Ascending aorta (tissue), 2 donors: ENCODE results near the gene SMOC1. TPM values are rescaled to one million over a fixed set of nuclear protein-coding genes. Genes with fewer than 3 reads are reported as not detected.

Experiments
- DNase-seq, 2 donors: peaks; one replicate each; pipeline ENCODE4 v3.0.0-alpha.2; 2019; ENCODE audit warnings: low spot score in 2 of 2
- H3K27ac ChIP-seq, 2 donors: fragments of 200-600 bp; sonication (generic); one replicate each; pipeline ENCODE4 v1.5.1; 2016 to 2017; ENCODE audit warnings: mild to moderate bottlenecking in 1 of 2
- H3K27me3 ChIP-seq: fragments of 200-600 bp; sonication (generic); one replicate; pipeline ENCODE4 v1.5.1; 2017
- H3K36me3 ChIP-seq, 2 donors: fragments of 200-600 bp; sonication (generic); one replicate each; pipeline ENCODE4 v1.5.1; 2016
- H3K4me1 ChIP-seq, 2 donors: fragments of 200-600 bp; sonication (generic); one replicate each; pipeline ENCODE4 v1.5.1; 2016 to 2017; ENCODE audit warnings: mild to moderate bottlenecking in 1 of 2
- H3K4me3 ChIP-seq, 2 donors: fragments of 200-600 bp; sonication (generic); one replicate each; pipeline ENCODE4 v1.5.1; 2016 to 2017; ENCODE audit warnings: mild to moderate bottlenecking in 1 of 2
- H3K9me3 ChIP-seq, 2 donors: fragments of 200-600 bp; sonication (generic); one replicate each; pipeline ENCODE4 v1.5.1; 2016
- CTCF ChIP-seq, 3 experiments: fragments of 200-600 bp in 2 of 3; fragments of 450-650 bp in 1 of 3; sonication (generic) in 2 of 3; IDR thresholded peaks; one replicate each; pipeline ENCODE4 v1.5.1; 2016 to 2019; ENCODE audit warnings: antibody characterized with exemption in 3 of 3, mild to moderate bottlenecking in 1 of 3, moderate library complexity in 1 of 3
- intact Hi-C: fragments of 100-400 bp; cut with DNase I; formaldehyde crosslinking; loops from one replicate; pipeline ENCODE4 v1.15.1; 2023
- total RNA-seq: library from RNA; depleted of rRNA; stranded (reverse); fragments of >200 nt; gene quantifications from one replicate; pipeline ENCODE4 v1.1.0, GENCODE V29; 2016

The SMOC1 gene
- total RNA-seq, 1 donor from 2014 or later: 16.6 TPM

- Histone ChIP-seq H3K9me3 (no peaks in the 10 kb centered on the region), H3K36me3 (no peaks in the 10 kb centered on the region), H3K27me3 (no peaks in the 10 kb centered on the region), H3K4me1 (no peaks in the 10 kb centered on the region), H3K4me3 (no peak overlapping the region), H3K27ac (no peak overlapping the region)
- DNase-seq: no peak
- intact Hi-C loops: no loop called here
- no peak for TF ChIP-seq CTCF (IDR thresholded peaks at IDR 0.05)
Measured at GRCh38 chr14:69913686-69914085, 34.5 kb downstream of the SMOC1 start.

DNA sequence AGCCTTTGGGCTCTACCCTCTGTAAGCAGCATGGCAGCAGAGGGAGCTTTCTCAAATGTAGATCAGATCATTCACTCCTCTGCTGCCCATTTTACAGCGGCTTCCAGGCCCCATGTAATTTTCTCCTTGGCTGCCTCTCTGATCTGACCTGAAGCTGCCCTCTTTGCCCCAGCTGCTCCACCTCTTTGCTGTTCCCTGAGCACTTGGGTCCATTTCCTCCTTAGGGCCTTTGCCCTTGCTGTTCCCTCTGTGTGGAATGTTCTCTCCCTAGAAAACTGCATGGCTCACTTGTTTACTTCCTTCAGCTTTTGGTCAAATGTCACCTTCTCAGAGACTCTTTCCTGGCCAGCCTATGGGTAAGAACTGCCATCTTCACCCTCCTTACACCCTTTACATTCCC, 37.2 kb downstream of the SMOC1 start:
- no peak for TF ChIP-seq CTCF (IDR thresholded peaks at IDR 0.05)
- Histone ChIP-seq H3K36me3 (no peaks in the 10 kb centered on the region), H3K27me3 (no peaks in the 10 kb centered on the region), H3K27ac (no peak overlapping the region), H3K9me3 (no peaks in the 10 kb centered on the region), H3K4me1 (no peaks in the 10 kb centered on the region), H3K4me3 (no peak overlapping the region)
- DNase-seq: no peak
- intact Hi-C loops: no loop called here

GRCh38 chr14:69917287-69917686, 38.1 kb downstream of the SMOC1 start:
- intact Hi-C loops: no loop called here
- no peak overlapping the region for H3K27ac ChIP-seq
- H3K4me1 ChIP-seq: no peaks in the 10 kb centered on the region
- H3K36me3 ChIP-seq: no peaks in the 10 kb centered on the region
- no peak for DNase-seq
- no peaks in the 10 kb centered on the region for H3K9me3 ChIP-seq
- H3K4me3 ChIP-seq: no peak overlapping the region
- no peaks in the 10 kb centered on the region for H3K27me3 ChIP-seq
- no peak for TF ChIP-seq CTCF (IDR thresholded peaks at IDR 0.05)

DNA sequence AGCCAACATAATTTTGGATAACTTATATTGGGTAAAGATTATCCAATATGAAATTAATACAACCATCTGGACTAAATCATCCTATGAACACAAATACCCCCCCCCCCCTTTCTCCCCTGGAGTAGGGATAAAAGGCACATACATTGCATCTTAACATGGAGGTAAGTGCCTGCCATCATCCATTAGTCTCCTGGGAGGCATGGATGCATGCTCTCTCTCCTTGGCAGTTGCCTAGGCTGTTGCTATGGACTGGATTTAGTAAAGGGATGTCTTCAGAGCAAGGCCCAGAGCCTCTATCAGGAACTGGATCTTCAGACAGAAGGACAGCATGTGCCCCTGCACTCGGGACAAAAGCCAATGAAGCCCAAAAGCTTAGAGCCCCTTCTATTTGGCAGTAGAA, 40.6 kb downstream of the SMOC1 start:
- no peaks in the 10 kb centered on the region for H3K36me3 ChIP-seq
- H3K4me1 ChIP-seq: no peaks in the 10 kb centered on the region
- H3K27ac ChIP-seq: no peak overlapping the region
- no peaks in the 10 kb centered on the region for H3K9me3 ChIP-seq
- intact Hi-C loops: no loop called here
- H3K4me3 ChIP-seq: no peak overlapping the region
- no peaks in the 10 kb centered on the region for H3K27me3 ChIP-seq
- no peak for TF ChIP-seq CTCF (IDR thresholded peaks at IDR 0.05)
- no peak for DNase-seq

DNA sequence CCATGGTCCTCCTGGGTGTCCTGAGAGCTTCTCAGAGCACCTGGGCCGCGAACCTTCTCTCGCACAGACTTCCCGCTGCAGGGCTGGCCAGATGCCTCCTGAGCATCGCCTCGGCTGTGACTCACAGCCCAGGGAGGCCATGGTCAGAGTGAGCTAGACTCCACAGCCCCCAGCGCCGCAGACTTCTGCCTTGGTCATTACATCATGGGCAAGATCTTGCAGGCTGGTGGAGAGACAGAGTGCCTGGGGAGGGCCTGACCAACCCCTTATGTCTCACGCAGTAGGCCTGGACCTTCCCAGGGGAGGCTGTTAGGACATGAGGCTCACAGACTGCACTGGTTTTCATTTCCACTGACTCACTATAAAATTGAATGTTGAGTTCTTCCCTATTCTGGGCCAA, 41.8 kb downstream of the SMOC1 start:
- intact Hi-C loops: no loop called here
- TF ChIP-seq CTCF (IDR thresholded peaks at IDR 0.05): no peak

DNA sequence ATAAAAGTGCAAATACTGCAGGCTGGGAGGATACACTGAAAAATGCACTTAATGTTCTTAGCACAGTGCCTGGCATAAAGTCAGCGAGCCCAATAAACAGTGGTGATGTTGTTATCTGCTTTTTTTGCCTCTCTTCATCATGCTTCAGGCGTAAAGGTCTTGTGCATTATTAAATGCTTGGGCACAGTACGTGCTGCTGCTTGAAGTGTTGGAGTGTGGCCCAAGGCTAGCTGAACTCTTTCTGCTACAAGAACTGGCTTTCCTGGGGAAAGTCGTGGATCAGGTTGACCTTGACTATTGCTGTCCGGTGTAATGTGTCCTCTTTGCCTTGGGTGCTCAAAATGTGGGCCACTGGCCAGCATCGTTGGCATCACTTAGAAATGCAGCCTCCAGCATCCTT, 43.0 kb downstream of the SMOC1 start:
- no peak for TF ChIP-seq CTCF (IDR thresholded peaks at IDR 0.05)
- DNase-seq: no peak
- Histone ChIP-seq H3K27me3 (no peaks in the 10 kb centered on the region), H3K9me3 (no peaks in the 10 kb centered on the region), H3K36me3 (no peaks in the 10 kb centered on the region), H3K4me1 (no peaks in the 10 kb centered on the region), H3K4me3 (no peak overlapping the region), H3K27ac (no peak overlapping the region)
- intact Hi-C loops: no loop called here

More for the DNA sequence above, 41.8 kb downstream of the SMOC1 start:
- H3K4me1 ChIP-seq: no peaks in the 10 kb centered on the region
- no peaks in the 10 kb centered on the region for H3K9me3 ChIP-seq
- DNase-seq: no peak
- H3K4me3 ChIP-seq: no peak overlapping the region
- H3K27me3 ChIP-seq: no peaks in the 10 kb centered on the region
- H3K36me3 ChIP-seq: no peaks in the 10 kb centered on the region
- H3K27ac ChIP-seq: no peak overlapping the region
